ENCODE measurements around the gene NEURL1B. TPM values are rescaled to one million over a fixed set of nuclear protein-coding genes. Genes with fewer than 3 reads are reported as not detected.

Gene NEURL1B
- total RNA-seq, 2 donors from 2014 or later = 4.9 to 6.3 TPM

GRCh38 chr5:172664018-172664417 is 23.0 kb downstream of the NEURL1B start:
- Mint-ChIP-seq H3K27me3 (ENCODE audit: insufficient read depth) (no peaks in the 10 kb centered on the region), H3K4me3 (no peak overlapping the region), H3K27ac (peak overlapping the region; percentile 19), H3K4me1 (peaks cover 9% of the 10 kb centered on the region), H3K9me3 (no peaks in the 10 kb centered on the region), H3K36me3 (ENCODE audit: low read depth) (no peaks in the 10 kb centered on the region)
- H3K27me3 ChIP-seq (ENCODE audit: control insufficient read depth, insufficient read depth, low read length, poor library complexity, severe bottlenecking) = no peaks in the 10 kb centered on the region
- no peaks in the 10 kb centered on the region for H3K36me3 ChIP-seq (ENCODE audit: control insufficient read depth, insufficient read depth, low read length)
- H3K4me3 ChIP-seq (ENCODE audit: low read length) = no peak overlapping the region
- H3K4me1 ChIP-seq (ENCODE audit: control insufficient read depth, insufficient read depth, low read length) = no peaks in the 10 kb centered on the region
- peak; percentile 60 for TF ChIP-seq CTCF (conservative IDR thresholded peaks at IDR 0.05)
- no peak overlapping the region for H3K9ac ChIP-seq (ENCODE audit: extremely low read depth, low read length, poor library complexity, severe bottlenecking)
- H3K27ac ChIP-seq (ENCODE audit: low read depth, low read length) = no peak overlapping the region
- H3K9me3 ChIP-seq (ENCODE audit: control insufficient read depth, low read length) = no peaks in the 10 kb centered on the region
- DNase-seq = no peak
- 67 to 71% methylated on average over 4 to 5 of the region's 5 CpGs for WGBS, 2 experiments (ENCODE audit: insufficient coverage in 1 of 2, insufficient read length in 1 of 2)

GRCh38 chr5:172664681-172665541 is 23.8 kb downstream of the NEURL1B start:
- 85 to 86% methylated on average over 6 to 16 of the region's 16 CpGs for WGBS, 2 experiments (ENCODE audit: insufficient coverage in 1 of 2, insufficient read length in 1 of 2)
- H3K4me3 Mint-ChIP-seq = no peak overlapping the region
- Histone ChIP-seq H3K4me1 (ENCODE audit: control insufficient read depth, insufficient read depth, low read length) (no peaks in the 10 kb centered on the region), H3K4me3 (ENCODE audit: low read length) (no peak overlapping the region), H3K27ac (ENCODE audit: low read depth, low read length) (no peak overlapping the region), H3K9ac (ENCODE audit: extremely low read depth, low read length, poor library complexity, severe bottlenecking) (no peak overlapping the region), H3K9me3 (ENCODE audit: control insufficient read depth, low read length) (no peaks in the 10 kb centered on the region), H3K36me3 (ENCODE audit: control insufficient read depth, insufficient read depth, low read length) (no peaks in the 10 kb centered on the region), H3K27me3 (ENCODE audit: control insufficient read depth, insufficient read depth, low read length, poor library complexity, severe bottlenecking) (no peaks in the 10 kb centered on the region)
- H3K4me1 Mint-ChIP-seq = peaks cover 9% of the 10 kb centered on the region
- no peaks in the 10 kb centered on the region for H3K36me3 Mint-ChIP-seq (ENCODE audit: low read depth)
- H3K27me3 Mint-ChIP-seq (ENCODE audit: insufficient read depth) = no peaks in the 10 kb centered on the region
- no peak for TF ChIP-seq CTCF (conservative IDR thresholded peaks at IDR 0.05)
- no peak for DNase-seq
- no peaks in the 10 kb centered on the region for H3K9me3 Mint-ChIP-seq
- H3K27ac Mint-ChIP-seq = no peak overlapping the region

GRCh38 chr5:172666251-172666650 is 25.2 kb downstream of the NEURL1B start:
- peaks cover 5% of the 10 kb centered on the region for H3K4me1 Mint-ChIP-seq
- TF ChIP-seq CTCF (conservative IDR thresholded peaks at IDR 0.05) = peak; percentile 68
- H3K27ac Mint-ChIP-seq = peak overlapping the region; percentile 39
- no peak overlapping the region for H3K4me3 Mint-ChIP-seq
- 79 to 81% methylated on average over 6 to 7 of the region's 7 CpGs for WGBS, 2 experiments (ENCODE audit: insufficient coverage in 1 of 2, insufficient read length in 1 of 2)
- Histone ChIP-seq H3K36me3 (ENCODE audit: control insufficient read depth, insufficient read depth, low read length) (no peaks in the 10 kb centered on the region), H3K4me3 (ENCODE audit: low read length) (no peak overlapping the region), H3K9me3 (ENCODE audit: control insufficient read depth, low read length) (no peaks in the 10 kb centered on the region), H3K4me1 (ENCODE audit: control insufficient read depth, insufficient read depth, low read length) (no peaks in the 10 kb centered on the region), H3K27me3 (ENCODE audit: control insufficient read depth, insufficient read depth, low read length, poor library complexity, severe bottlenecking) (no peaks in the 10 kb centered on the region), H3K9ac (ENCODE audit: extremely low read depth, low read length, poor library complexity, severe bottlenecking) (no peak overlapping the region), H3K27ac (ENCODE audit: low read depth, low read length) (no peak overlapping the region)
- no peaks in the 10 kb centered on the region for H3K27me3 Mint-ChIP-seq (ENCODE audit: insufficient read depth)
- peaks cover 2% of the 10 kb centered on the region for H3K36me3 Mint-ChIP-seq (ENCODE audit: low read depth)
- no peaks in the 10 kb centered on the region for H3K9me3 Mint-ChIP-seq
- peak; percentile 85 for DNase-seq

Measured in endodermal cell (in vitro differentiated cells).